B cell (primary cell): Measurements from ENCODE around the gene ITPR1. TPM values are rescaled to one million over a fixed set of nuclear protein-coding genes. Genes with fewer than 3 reads are reported as not detected.

ENCODE experiments used
- ATAC-seq: fragments of 200-7000 bp; cut with Tn5 transposase; one replicate; pipeline ENCODE4 v1.10.0; 2021; ENCODE audit warnings: low read depth, mild to moderate bottlenecking, moderate number of reproducible peaks, moderate library complexity
- CTCF ChIA-PET: fragments of 350-600 bp; sonication (Branson Sonifier 250); formaldehyde crosslinking; loops from one replicate; lab custom pipeline; 2021; ENCODE audit warnings: antibody characterized with exemption, inconsistent platforms; lab: Charles Lee
- POLR2A ChIA-PET: fragments of 350-600 bp; sonication (Branson Sonifier 250); formaldehyde crosslinking; loops from one replicate; lab custom pipeline; 2021; ENCODE audit warnings: antibody characterized with exemption; lab: Charles Lee
- DNase-seq: peaks from one replicate; pipeline ENCODE4 v3.0.0; 2013
- H2AFZ ChIP-seq: 2 replicates; pipeline ENCODE4 v1.6.1; 2012; ENCODE audit warnings: mild to moderate bottlenecking, low read depth, low read length; ENCODE audit not compliant: insufficient read depth, poor library complexity, severe bottlenecking
- H3K27ac ChIP-seq, 2 donors: 1 replicate in 1 of 2; 2 replicates in 1 of 2; pipeline ENCODE4 v1.5.1; 2012 to 2013; ENCODE audit warnings: low read length in 2 of 2, mild to moderate bottlenecking in 2 of 2, moderate library complexity in 1 of 2
- H3K27me3 ChIP-seq, 4 experiments: fragments of 200-600 bp in 1 of 4; sonication (generic) in 1 of 4; replicated peaks in 1 of 4; 1 replicate in 2 of 4; 2 replicates in 2 of 4; pipeline versions ENCODE4 v1.6.1 to v1.7.0; 2013 to 2016; ENCODE audit warnings: low read length in 3 of 4, mild to moderate bottlenecking in 2 of 4, mixed read lengths in 1 of 4, moderate library complexity in 1 of 4; ENCODE audit not compliant: insufficient read depth in 4 of 4, control insufficient read depth in 3 of 4; ENCODE audit errors: control extremely low read depth in 1 of 4
- H3K36me3 ChIP-seq, 2 experiments: replicated peaks in 1 of 2; 1 replicate in 1 of 2; 2 replicates in 1 of 2; pipeline versions ENCODE4 v1.6.1 to v1.7.1; 2013; ENCODE audit warnings: low read length in 1 of 2; ENCODE audit not compliant: insufficient read depth in 2 of 2, control insufficient read depth in 1 of 2; ENCODE audit errors: control extremely low read depth in 1 of 2, extremely low read depth in 1 of 2
- H3K4me1 ChIP-seq, 2 donors: fragments of 200-600 bp in 1 of 2; sonication (generic) in 1 of 2; 1 replicate in 1 of 2; 2 replicates in 1 of 2; pipeline versions ENCODE4 v1.5.1 to v1.6.1; 2013 to 2017; ENCODE audit warnings: low read length in 2 of 2; ENCODE audit not compliant: control insufficient read depth in 2 of 2, insufficient read depth in 2 of 2
- H3K4me2 ChIP-seq: replicated peaks from 2 replicates; pipeline ENCODE3; 2012; ENCODE audit warnings: mild to moderate bottlenecking, low read depth, low read length; ENCODE audit not compliant: poor library complexity, severe bottlenecking
- H3K4me3 ChIP-seq, 5 experiments: fragments of 200-600 bp in 1 of 5; sonication (generic) in 1 of 5; 1 replicate in 3 of 5; 2 replicates in 2 of 5; pipeline versions ENCODE4 v1.5.1 to v1.7.0; 2011 to 2016; ENCODE audit warnings: low read length in 4 of 5, mild to moderate bottlenecking in 4 of 5, low read depth in 2 of 5, control low read depth in 1 of 5, moderate library complexity in 1 of 5; ENCODE audit not compliant: insufficient read depth in 1 of 5; ENCODE audit errors: control extremely low read depth in 1 of 5, extremely low read depth in 1 of 5
- H3K79me2 ChIP-seq: fragments of 200-600 bp; sonication (generic); one replicate; pipeline ENCODE4 v1.6.0; 2016; ENCODE audit warnings: low read length; ENCODE audit not compliant: control insufficient read depth, insufficient read depth
- H3K9ac ChIP-seq: fragments of 200-600 bp; sonication (generic); 2 replicates; pipeline ENCODE4 v1.6.1; 2017; ENCODE audit warnings: mild to moderate bottlenecking, low read length, moderate library complexity
- H3K9me3 ChIP-seq, 3 donors: one replicate each; pipeline versions ENCODE4 v1.6.1 to v1.7.1; 2013; ENCODE audit warnings: low read length in 2 of 3; ENCODE audit not compliant: control insufficient read depth in 2 of 3, insufficient read depth in 1 of 3; ENCODE audit errors: control extremely low read depth in 1 of 3
- H4K20me1 ChIP-seq: 2 replicates; pipeline ENCODE4 v1.6.0; 2012; ENCODE audit warnings: mild to moderate bottlenecking, low read length; ENCODE audit not compliant: insufficient read depth, control insufficient read depth, poor library complexity, severe bottlenecking
- H3K27ac Mint-ChIP-seq: one replicate; pipeline ENCODE4 v1.8.0; 2021; ENCODE audit warnings: mixed read lengths
- H3K27me3 Mint-ChIP-seq: one replicate; pipeline ENCODE4 v1.8.0; 2021; ENCODE audit warnings: mixed read lengths
- H3K4me1 Mint-ChIP-seq: one replicate; pipeline ENCODE4 v1.8.0; 2021; ENCODE audit warnings: mixed read lengths
- H3K4me3 Mint-ChIP-seq: one replicate; pipeline ENCODE4 v1.8.0; 2021; ENCODE audit warnings: mixed read lengths
- H3K9me3 Mint-ChIP-seq: one replicate; pipeline ENCODE4 v1.8.0; 2022; ENCODE audit warnings: mixed read lengths; ENCODE audit not compliant: insufficient read depth
- EZH2 ChIP-seq: IDR thresholded peaks from 2 replicates; pipeline ENCODE4 v1.6.1; 2012; ENCODE audit warnings: borderline replicate concordance, low read depth, mild to moderate bottlenecking, moderate library complexity, low read length; ENCODE audit not compliant: insufficient read depth, poor library complexity, severe bottlenecking
- WGBS: methylation state at CpG from one replicate; pipeline ENCODE4 v1.1.5; 2013; ENCODE audit warnings: missing lambda C conversion rate; ENCODE audit not compliant: insufficient coverage; 5-methylcytosine and 5-hydroxymethylcytosine counted together
- intact Hi-C: fragments of 100-400 bp; cut with micrococcal nuclease; formaldehyde crosslinking; loops from one replicate; pipeline ENCODE4 v1.10.0; 2022
- polyA plus RNA-seq: library from polyadenylated mRNA; depleted of rRNA; stranded (reverse); fragments of >200 nt; gene quantifications from 2 replicates; pipeline ENCODE4 v1.2.3, GENCODE V29; 2012
- total RNA-seq, 2 donors: library from RNA; stranded (reverse); fragments of 120-200 nt in 1 of 2; gene quantifications; 1 replicate in 1 of 2; 2 replicates in 1 of 2; pipeline versions ENCODE4 v1.2.3 to v1.2.4, GENCODE V29; 2013 to 2022
- TF ChIP-seq, protein P1 (sequence below): fragments of 200-600 bp; IDR thresholded peaks from one replicate; pipeline ENCODE4 v1.8.0; 2022; ENCODE audit warnings: antibody characterized with exemption, mild to moderate bottlenecking

The ITPR1 gene
- total and polyA plus RNA-seq, 2 donors (not counting 1 experiment from before 2014, with no cell fraction given): 64.0 to 332 TPM

DNA sequence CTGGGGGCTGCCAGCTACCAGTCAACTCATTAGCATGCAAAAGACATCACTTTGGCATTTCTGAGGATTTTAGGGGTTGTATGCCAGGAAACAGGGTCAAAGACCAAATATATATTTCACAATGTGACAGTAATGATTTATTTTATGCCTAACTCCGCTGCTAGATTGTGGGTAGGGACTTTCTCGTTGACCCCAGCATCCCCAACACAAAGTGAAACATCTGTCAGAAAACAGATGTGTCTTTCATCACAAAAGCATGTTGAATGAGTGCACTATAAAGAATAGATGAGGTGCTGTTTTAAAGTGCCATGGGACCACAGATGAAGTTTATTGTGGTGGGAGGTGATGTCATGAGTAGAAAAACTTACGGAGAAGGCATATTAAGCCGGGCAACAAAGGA, 59.7 kb downstream of the ITPR1 start:
- POLR2A ChIA-PET: no interaction called here
- peaks cover 11% of the 10 kb centered on the region for H3K9me3 Mint-ChIP-seq
- intact Hi-C loops: no loop called here
- Histone ChIP-seq H3K36me3 (peaks cover 12 to 24% of the 10 kb centered on the region in 2 experiments), H3K4me3 (no peak overlapping the region), H3K4me1 (no peaks in the 10 kb centered on the region), H3K27me3 (no peaks in the 10 kb centered on the region), H3K27ac (no peak overlapping the region), H3K9ac (no peak overlapping the region), H3K4me2 (no peak overlapping the region), H3K79me2 (peaks cover 94% of the 10 kb centered on the region), H3K9me3 (peaks cover 0 to 13% (median 5%) of the 10 kb centered on the region in 3 donors), H4K20me1 (peaks cover 98% of the 10 kb centered on the region), H2AFZ (no peak overlapping the region)
- CTCF ChIA-PET: interaction anchor here (1.9 kb wide), 1 partner anchor 9 kb away, joined by 4 read pairs; no protein-coding TSS in a partner anchor
- no peak overlapping the region for H3K4me3 Mint-ChIP-seq
- H3K27me3 Mint-ChIP-seq: no peaks in the 10 kb centered on the region
- no peak overlapping the region for H3K27ac Mint-ChIP-seq
- peaks cover 46% of the 10 kb centered on the region for H3K4me1 Mint-ChIP-seq
- ATAC-seq: no peak
- 100% methylated on average over 2 of the region's 4 CpGs for WGBS
- TF ChIP-seq EZH2: no peak
- TF ChIP-seq, protein P1, sequence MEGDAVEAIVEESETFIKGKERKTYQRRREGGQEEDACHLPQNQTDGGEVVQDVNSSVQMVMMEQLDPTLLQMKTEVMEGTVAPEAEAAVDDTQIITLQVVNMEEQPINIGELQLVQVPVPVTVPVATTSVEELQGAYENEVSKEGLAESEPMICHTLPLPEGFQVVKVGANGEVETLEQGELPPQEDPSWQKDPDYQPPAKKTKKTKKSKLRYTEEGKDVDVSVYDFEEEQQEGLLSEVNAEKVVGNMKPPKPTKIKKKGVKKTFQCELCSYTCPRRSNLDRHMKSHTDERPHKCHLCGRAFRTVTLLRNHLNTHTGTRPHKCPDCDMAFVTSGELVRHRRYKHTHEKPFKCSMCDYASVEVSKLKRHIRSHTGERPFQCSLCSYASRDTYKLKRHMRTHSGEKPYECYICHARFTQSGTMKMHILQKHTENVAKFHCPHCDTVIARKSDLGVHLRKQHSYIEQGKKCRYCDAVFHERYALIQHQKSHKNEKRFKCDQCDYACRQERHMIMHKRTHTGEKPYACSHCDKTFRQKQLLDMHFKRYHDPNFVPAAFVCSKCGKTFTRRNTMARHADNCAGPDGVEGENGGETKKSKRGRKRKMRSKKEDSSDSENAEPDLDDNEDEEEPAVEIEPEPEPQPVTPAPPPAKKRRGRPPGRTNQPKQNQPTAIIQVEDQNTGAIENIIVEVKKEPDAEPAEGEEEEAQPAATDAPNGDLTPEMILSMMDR: no peak
- DNase-seq: no peak

DNA sequence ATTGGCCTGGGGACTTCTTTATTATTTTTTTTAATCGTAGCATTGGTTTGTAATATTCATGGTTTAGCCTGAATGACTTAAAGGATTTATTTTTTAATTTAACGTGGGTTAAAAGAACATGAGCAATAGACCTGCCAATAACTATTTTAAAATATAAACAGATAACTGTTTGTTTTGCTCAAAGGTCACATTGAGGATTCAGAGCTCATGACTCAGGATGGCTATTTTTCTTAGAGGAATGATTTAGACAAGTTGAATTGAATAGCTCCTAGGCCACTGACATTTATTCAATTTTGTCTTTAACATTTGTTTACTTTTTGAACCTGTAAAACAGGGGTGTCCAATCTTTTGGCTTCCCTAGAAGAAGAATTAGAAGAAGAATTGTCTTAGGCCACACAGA, 68.5 kb downstream of the ITPR1 start:
- no peak overlapping the region for H3K4me3 Mint-ChIP-seq
- Histone ChIP-seq H3K27me3 (no peaks in the 10 kb centered on the region), H2AFZ (no peak overlapping the region), H3K36me3 (peaks cover 1 to 4% of the 10 kb centered on the region in 2 experiments), H3K79me2 (peaks cover 96% of the 10 kb centered on the region), H4K20me1 (peaks cover 97% of the 10 kb centered on the region), H3K4me1 (no peaks in the 10 kb centered on the region), H3K4me2 (no peak overlapping the region), H3K27ac (no peak overlapping the region), H3K9ac (no peak overlapping the region), H3K9me3 (peaks cover 0 to 7% (median 6%) of the 10 kb centered on the region in 3 donors), H3K4me3 (no peak overlapping the region)
- H3K4me1 Mint-ChIP-seq: peaks cover 43% of the 10 kb centered on the region
- no peaks in the 10 kb centered on the region for H3K27me3 Mint-ChIP-seq
- 100% methylated on average over 1 of the region's 2 CpGs for whole genome bisulfite sequencing
- intact Hi-C loops: no loop called here
- TF ChIP-seq, protein P1: no peak
- TF ChIP-seq EZH2: no peak
- ATAC-seq (no peak), DNase-seq (no peak)
- ChIA-PET POLR2A (no interaction called here), CTCF (interaction anchor here (1.4 kb wide), 1 partner anchor 10 kb away, joined by 5 read pairs; no protein-coding TSS in a partner anchor)
- H3K27ac Mint-ChIP-seq: no peak overlapping the region
- peaks cover 7% of the 10 kb centered on the region for H3K9me3 Mint-ChIP-seq
